VCaP (cell line): ENCODE results near the gene SIGLEC8.
"Not testable (repeated sequence)": the region's sequence is repeated elsewhere in the genome, so short reads cannot be mapped to it uniquely, and the experiment has no call there.

Source experiments
- H3K27ac ChIP-seq: fragments of 450-650 bp; 2 replicates; pipeline ENCODE4 v1.5.1; 2017
- TF ChIP-seq, protein P1 (sequence below): fragments of 450-650 bp; conservative IDR thresholded peaks from 2 replicates; pipeline ENCODE4 v1.5.1; 2017; ENCODE audit warnings: mild to moderate bottlenecking, moderate library complexity

SIGLEC8 gene

DNA sequence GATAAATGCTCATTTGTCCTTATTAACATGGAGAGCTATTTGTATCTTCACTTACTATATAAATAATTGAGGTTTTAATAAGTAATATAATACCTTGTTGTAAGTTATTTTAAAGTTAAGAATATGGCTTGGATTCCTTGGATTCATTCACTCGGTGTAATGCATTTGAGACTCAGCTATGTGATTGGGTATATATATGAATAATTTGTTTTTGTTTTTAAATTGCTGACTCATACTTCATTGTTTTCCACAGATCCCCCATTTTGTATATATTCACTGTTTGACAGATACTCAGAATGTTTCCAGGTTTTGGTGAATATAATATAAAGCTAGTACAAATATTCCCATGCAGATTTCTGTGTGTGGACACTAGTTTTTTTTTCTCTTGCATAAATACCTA lies 13.3 kb upstream of the SIGLEC8 start:
- TF ChIP-seq, protein P1, sequence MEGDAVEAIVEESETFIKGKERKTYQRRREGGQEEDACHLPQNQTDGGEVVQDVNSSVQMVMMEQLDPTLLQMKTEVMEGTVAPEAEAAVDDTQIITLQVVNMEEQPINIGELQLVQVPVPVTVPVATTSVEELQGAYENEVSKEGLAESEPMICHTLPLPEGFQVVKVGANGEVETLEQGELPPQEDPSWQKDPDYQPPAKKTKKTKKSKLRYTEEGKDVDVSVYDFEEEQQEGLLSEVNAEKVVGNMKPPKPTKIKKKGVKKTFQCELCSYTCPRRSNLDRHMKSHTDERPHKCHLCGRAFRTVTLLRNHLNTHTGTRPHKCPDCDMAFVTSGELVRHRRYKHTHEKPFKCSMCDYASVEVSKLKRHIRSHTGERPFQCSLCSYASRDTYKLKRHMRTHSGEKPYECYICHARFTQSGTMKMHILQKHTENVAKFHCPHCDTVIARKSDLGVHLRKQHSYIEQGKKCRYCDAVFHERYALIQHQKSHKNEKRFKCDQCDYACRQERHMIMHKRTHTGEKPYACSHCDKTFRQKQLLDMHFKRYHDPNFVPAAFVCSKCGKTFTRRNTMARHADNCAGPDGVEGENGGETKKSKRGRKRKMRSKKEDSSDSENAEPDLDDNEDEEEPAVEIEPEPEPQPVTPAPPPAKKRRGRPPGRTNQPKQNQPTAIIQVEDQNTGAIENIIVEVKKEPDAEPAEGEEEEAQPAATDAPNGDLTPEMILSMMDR = no peak
- no peak overlapping the region for H3K27ac ChIP-seq

DNA sequence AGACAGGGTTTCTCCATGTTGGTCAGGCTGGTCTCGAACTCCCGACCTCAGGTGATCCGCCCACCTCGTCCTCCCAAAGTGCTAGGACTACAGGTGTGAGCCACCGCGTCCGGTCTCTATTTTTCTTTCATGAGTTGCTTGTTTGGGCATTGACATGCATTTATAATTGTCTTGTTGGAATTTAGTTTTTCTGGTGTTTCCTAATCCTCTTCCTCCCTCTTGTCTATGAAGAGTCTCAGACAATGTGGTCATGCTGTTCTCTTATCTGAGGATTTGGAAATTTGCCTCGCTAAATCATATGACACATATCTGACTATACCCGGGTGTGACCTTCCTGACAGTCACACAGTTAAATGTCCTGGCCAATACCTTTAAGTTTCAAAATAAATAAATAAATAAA lies 12.7 kb upstream of the SIGLEC8 start:
- TF ChIP-seq, protein P1 = no peak
- H3K27ac ChIP-seq = no peak overlapping the region

DNA sequence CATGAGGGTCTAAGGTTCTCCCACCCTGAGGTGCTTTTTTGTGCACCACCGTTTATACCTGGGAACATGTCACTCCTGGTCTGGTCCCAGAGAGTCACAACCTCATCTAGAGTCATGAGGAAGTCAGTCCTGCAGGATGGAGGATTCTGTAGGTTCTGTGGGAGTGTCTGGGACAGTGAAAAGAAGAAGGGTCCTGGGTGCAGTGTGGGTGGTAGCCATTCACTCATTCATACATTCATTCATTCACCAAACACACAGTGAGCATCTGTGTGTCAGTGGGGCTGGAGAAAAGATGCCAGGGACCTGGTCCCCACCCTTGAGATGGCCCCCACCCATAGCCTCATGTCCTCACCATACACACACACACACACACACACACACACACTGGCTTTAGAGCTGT lies 11.4 kb upstream of the SIGLEC8 start:
- no peak overlapping the region for H3K27ac ChIP-seq
- TF ChIP-seq, protein P1 = no peak

DNA sequence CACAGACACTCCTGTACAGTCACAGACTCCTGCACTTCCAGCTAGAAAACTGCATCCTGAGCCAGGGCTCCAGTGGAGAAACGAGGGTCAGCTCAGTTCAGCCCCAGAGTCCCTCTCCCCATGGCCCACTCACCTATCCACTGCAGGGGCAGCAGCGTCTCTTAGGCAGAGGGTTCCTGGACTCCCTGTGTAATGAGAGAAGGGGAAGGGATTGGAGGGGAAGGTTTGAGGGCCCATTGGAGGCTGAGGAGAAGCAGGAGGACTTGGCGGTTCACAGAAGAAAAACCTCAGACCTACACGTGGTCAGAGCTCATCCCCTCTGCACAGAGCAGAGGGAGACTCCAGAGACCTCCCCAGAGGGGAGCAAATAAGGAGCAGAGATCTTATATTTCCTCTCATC lies 10.9 kb upstream of the SIGLEC8 start:
- H3K27ac ChIP-seq = no peak overlapping the region
- TF ChIP-seq, protein P1 = no peak

DNA sequence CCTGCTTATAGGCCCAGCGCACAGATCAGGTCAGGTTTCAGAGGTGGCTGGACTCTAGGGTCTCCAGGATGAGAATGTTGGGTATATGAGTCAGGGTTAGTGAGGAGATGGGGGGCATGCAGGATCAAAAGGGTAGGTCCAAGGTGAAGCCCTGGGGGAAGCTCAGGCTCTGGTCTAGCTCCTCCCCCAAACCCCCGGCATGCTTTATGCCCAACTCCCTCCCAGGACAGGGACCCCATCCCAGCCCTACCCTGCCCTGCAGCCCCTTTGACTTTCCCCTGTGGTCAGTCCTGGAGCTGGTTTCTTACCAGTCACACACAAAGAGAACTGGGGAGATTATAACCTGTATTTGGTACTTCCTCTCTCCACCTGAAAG lies 10.3 kb upstream of the SIGLEC8 start:
- TF ChIP-seq, protein P1 = no peak
- no peak overlapping the region for H3K27ac ChIP-seq

DNA sequence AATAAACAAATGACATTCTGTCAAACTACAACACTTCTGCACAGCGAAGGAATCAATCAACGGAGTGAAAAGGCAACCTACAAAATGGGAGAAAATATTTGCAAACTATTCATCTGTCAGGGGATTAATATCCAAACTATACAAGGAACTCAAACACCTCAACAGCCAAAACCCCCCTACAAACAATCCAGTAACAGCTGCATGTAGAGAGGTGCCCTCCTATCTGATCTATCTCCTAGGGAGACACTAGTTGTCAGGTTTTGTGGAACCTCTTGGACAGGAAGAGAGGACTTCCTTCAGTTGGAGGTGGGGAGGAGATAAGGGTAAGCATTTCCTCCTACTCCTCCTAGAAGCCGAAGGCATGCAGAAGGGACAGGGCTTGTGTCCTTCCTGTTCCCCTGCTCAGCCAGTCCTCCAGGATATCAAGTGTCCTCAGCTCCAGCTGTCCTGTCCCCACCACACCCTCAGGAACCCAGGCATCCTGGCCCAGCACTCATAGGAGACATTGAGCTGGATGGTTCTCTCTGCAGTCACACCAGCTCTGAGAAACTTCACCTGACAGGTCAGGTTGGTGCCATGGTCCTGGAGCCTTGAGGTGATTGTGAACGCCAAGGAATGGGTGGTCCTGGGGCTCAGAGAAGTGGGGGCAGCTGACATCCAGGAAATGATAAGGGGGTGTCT lies 9.8 kb upstream of the SIGLEC8 start:
- H3K27ac ChIP-seq = no peak overlapping the region
- TF ChIP-seq, protein P1 = no peak

DNA sequence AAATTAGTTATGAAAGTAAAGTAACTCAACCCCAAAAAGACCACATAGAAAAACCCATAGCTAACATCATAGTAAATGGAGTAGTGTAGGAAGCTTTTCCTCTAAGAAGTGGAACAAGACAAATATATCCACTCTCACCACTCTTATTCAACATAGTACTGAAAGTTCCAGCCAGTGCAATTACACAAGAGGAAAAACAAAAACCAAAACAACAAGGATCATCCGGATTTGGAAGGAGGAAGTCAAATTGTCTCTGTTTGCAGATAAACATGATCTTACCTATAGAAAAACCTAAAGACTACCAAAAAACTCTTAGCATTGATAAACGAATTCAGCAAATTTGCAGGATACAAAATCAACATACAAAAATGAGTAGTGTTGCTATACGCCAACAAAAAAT lies 8.5 kb upstream of the SIGLEC8 start:
- TF ChIP-seq, protein P1 = no peak
- no peak overlapping the region for H3K27ac ChIP-seq

DNA sequence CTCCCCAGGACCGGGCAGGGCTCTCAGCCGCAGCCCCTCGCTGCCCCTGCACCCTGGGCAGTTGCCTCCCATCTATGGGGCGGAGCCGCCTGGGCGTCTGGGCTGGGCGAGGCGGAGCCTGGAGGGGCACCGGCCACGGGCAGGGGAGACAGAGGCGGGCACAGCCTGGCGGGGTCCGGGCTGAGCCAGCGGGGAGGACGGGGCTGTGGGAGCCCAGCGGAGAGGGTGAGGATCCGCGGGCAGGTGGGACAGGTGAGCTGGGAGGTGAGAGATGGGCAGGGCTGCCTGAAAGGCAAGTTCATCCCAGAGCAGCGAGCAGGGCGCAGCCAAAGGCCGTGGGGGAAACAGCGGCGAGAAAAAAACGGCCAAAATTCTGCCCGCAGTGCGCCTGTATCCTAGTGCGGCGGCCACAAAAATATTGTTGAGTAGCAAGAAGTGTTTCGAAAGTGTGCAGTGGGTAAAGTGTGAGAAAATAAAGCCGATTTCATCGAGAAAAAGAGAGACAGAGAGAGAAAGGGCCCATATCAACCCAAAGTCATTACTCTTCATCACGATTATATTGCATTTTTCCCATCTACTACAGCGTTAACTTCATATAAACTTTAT lies 5.8 kb upstream of the SIGLEC8 start:
- not testable (repeated sequence) for H3K27ac ChIP-seq
